Fibroblast of lung (primary cell): ENCODE results near the gene CHST1.

Experiments
- CTCF ChIP-seq, 2 donors: IDR thresholded peaks in 1 of 2; conservative IDR thresholded peaks in 1 of 2; 1 replicate in 1 of 2; 2 replicates in 1 of 2; pipeline ENCODE4 v1.5.1; 2011 to 2012; ENCODE audit warnings: low read length in 2 of 2, control low read depth in 1 of 2, inconsistent platforms in 1 of 2, low read depth in 1 of 2, mild to moderate bottlenecking in 1 of 2
- EZH2 ChIP-seq: IDR thresholded peaks from 2 replicates; pipeline ENCODE4 v1.5.1; 2012; ENCODE audit warnings: low read length, control low read depth, mild to moderate bottlenecking; ENCODE audit errors: missing control alignments

- TF ChIP-seq CTCF (conservative IDR thresholded peaks at IDR 0.05 in 1 of 2, IDR thresholded peaks at IDR 0.05 in 1 of 2; ENCODE audit: low read depth in 1 of 2, low read length in 2 of 2) (no peak), EZH2 (no peak)
These were observed 60.4 kb downstream of the CHST1 start for GRCh38 chr11:45605051-45605450.
